ENCODE results near the gene ABLIM2. TPM values are rescaled to one million over a fixed set of nuclear protein-coding genes. Genes with fewer than 3 reads are reported as not detected.

ABLIM2 gene
- total and polyA plus RNA-seq, 2 of the 8 experiments (the other 6 are each of a cell fraction or from before 2014, with no cell fraction given) = 2.8 to 3.0 TPM

DNA sequence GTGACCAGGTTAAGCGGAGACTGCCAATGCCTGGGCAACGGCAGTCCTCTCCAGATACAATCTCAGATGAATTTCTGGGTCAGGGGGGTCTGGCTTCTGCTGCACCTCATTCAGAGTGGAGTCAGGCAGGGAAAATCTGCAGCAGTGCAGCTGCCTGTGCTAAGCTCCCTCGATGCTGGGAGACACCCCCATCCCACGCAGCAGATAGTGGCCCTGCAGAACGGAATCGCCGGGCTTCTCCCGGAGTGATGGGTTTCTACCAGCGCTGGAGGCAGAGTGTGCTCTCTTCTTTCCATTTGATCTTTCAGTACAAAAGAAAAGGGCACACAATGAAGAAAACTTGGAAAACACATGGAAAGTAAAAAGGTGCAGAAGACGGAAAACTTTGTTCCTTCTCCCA, 5.2 kb downstream of the ABLIM2 start:
- Histone ChIP-seq H3K4me2 (ENCODE audit: insufficient read depth in 1 of 2, low read depth in 2 of 2, low read length in 2 of 2) (no peak overlapping the region), H3K23me2 (ENCODE audit: low read depth, low read length) (peaks cover 7% of the 10 kb centered on the region; the same call in 1 of the 2 replicates), H3K36me3 (ENCODE audit: control insufficient read depth in 2 of 4, insufficient read depth in 4 of 4, low read length in 3 of 4) (no peaks in the 10 kb centered on the region), H3K9ac (replicated peaks in 1 of 4; ENCODE audit: extremely low read depth in 1 of 4, low read depth in 3 of 4, low read length in 3 of 4) (no peak overlapping the region), H3K27ac (ENCODE audit: low read depth, low read length) (no peak overlapping the region), H3K27me3 (replicated peaks in 1 of 4; ENCODE audit: control insufficient read depth in 3 of 4, extremely low read depth in 1 of 4, insufficient read depth in 3 of 4, low read length in 3 of 4) (peaks cover 6 to 23% (median 18%) of the 10 kb centered on the region in 4 experiments), H3K56ac (replicated peaks; ENCODE audit: insufficient read length, low read depth, low read length) (no peak overlapping the region), H3K23ac (ENCODE audit: insufficient read length) (no peak overlapping the region), H2BK15ac (ENCODE audit: low read length) (no peak overlapping the region), H2AK5ac (ENCODE audit: low read depth, low read length) (no peak overlapping the region), H4K91ac (replicated peaks; ENCODE audit: insufficient read length, low read length) (no peak overlapping the region), H3K79me2 (ENCODE audit: control insufficient read depth in 1 of 2, insufficient read depth in 2 of 2, low read length in 2 of 2) (no peaks in the 10 kb centered on the region), H2BK5ac (ENCODE audit: low read depth, low read length) (no peak overlapping the region), H2AFZ (ENCODE audit: low read length) (no peak overlapping the region), H4K5ac (ENCODE audit: insufficient read length, low read depth, low read length) (no peak overlapping the region), H2BK20ac (ENCODE audit: low read length) (no peak overlapping the region), H3K18ac (ENCODE audit: extremely low read depth, low read length) (no peak overlapping the region), H3K4me3 (ENCODE audit: extremely low read depth in 1 of 4, insufficient read depth in 2 of 4, low read depth in 3 of 4, low read length in 4 of 4) (no peak overlapping the region), H3K4ac (replicated peaks; ENCODE audit: insufficient read length, low read depth, low read length) (no peak overlapping the region), H2BK12ac (ENCODE audit: low read depth, low read length) (no peak overlapping the region), H3K4me1 (replicated peaks in 1 of 4; ENCODE audit: control insufficient read depth in 3 of 4, insufficient read depth in 4 of 4, low read length in 3 of 4) (peaks cover 0 to 4% (median 1%) of the 10 kb centered on the region in 4 experiments; a peak in 3 of 7 replicates), H4K8ac (ENCODE audit: extremely low read depth, insufficient read depth, low read length) (no peak overlapping the region), H2BK120ac (replicated peaks; ENCODE audit: low read depth, low read length) (no peak overlapping the region), H4K20me1 (replicated peaks in 1 of 2; ENCODE audit: control insufficient read depth in 1 of 2, insufficient read depth in 2 of 2, low read length in 2 of 2) (peaks cover 3 to 7% of the 10 kb centered on the region in 2 experiments), H3K79me1 (ENCODE audit: low read depth, low read length) (no peaks in the 10 kb centered on the region), H3K14ac (ENCODE audit: insufficient read length) (no peak overlapping the region), H3K9me3 (ENCODE audit: insufficient read depth in 2 of 2, low read depth in 1 of 2, low read length in 1 of 2) (no peaks in the 10 kb centered on the region)
- WGBS, 2 experiments (ENCODE audit: extremely low coverage in 1 of 2, insufficient coverage in 1 of 2, insufficient read length in 1 of 2, insufficient replicate concordance in 2 of 2, low coverage in 1 of 2, low lambda C conversion rate in 2 of 2, missing lambda C conversion rate in 1 of 2) = 95% methylated on average over 10 of the region's 10 CpGs; no CpG with 5 or more reads in 1 of the 2 experiments
- FAIRE-seq = no peak
- ChIA-PET CTCF (ENCODE audit: partially characterized antibody) (interaction anchor here (1.0 to 1.3 kb wide), 2 partner anchors 12 to 23 kb away, joined by 3 to 4 read pairs; no protein-coding TSS in a partner anchor), POLR2A (ENCODE audit: partially characterized antibody) (no interaction called here)
- no peak for TF ChIP-seq RFX5 (IDR thresholded peaks at IDR 0.05; ENCODE audit: borderline replicate concordance, low read depth, low read length)
- no peak for DNase-seq (ENCODE audit: low read depth in 1 of 2, low spot score in 2 of 2)

Data from H1 (cell line).